Lower leg skin (tissue), 3 donors: ENCODE results near the gene ERAP2.

Experiments
- POLR2A ChIP-seq, 2 donors: fragments of 450-650 bp; IDR thresholded peaks; one replicate each; pipeline ENCODE4 v1.6.1; 2016 to 2017; ENCODE audit warnings: antibody characterized with exemption in 2 of 2, mild to moderate bottlenecking in 1 of 2, moderate library complexity in 1 of 2
- TF ChIP-seq, protein P1 (sequence below), 3 donors: fragments of 450-650 bp; IDR thresholded peaks; one replicate each; pipeline ENCODE4 v1.5.1; 2016; ENCODE audit warnings: antibody characterized with exemption in 3 of 3, mild to moderate bottlenecking in 3 of 3, moderate library complexity in 2 of 3

DNA sequence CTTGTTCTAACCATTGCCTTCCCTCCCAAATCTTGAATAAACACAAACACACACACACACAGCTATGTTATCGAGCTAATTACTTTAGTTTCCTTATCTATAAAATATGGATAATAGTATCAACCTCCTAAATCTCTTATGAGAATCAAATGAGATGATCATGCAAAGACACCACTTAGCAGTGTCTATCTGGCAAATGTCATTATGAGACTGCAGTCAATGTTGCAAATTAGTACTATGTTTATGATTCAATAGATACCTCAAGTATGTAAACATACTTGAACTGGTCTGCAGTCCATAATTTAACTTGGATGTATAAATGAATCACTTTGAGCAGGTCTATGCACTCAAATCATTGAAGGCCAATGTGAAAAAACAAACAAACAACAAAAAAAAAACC is 22.2 kb upstream of the ERAP2 start:
- TF ChIP-seq, protein P1, sequence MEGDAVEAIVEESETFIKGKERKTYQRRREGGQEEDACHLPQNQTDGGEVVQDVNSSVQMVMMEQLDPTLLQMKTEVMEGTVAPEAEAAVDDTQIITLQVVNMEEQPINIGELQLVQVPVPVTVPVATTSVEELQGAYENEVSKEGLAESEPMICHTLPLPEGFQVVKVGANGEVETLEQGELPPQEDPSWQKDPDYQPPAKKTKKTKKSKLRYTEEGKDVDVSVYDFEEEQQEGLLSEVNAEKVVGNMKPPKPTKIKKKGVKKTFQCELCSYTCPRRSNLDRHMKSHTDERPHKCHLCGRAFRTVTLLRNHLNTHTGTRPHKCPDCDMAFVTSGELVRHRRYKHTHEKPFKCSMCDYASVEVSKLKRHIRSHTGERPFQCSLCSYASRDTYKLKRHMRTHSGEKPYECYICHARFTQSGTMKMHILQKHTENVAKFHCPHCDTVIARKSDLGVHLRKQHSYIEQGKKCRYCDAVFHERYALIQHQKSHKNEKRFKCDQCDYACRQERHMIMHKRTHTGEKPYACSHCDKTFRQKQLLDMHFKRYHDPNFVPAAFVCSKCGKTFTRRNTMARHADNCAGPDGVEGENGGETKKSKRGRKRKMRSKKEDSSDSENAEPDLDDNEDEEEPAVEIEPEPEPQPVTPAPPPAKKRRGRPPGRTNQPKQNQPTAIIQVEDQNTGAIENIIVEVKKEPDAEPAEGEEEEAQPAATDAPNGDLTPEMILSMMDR (IDR thresholded peaks at IDR 0.05), result no peak
- TF ChIP-seq POLR2A (IDR thresholded peaks at IDR 0.05), result no peak
